Uterus (tissue), 2 donors: ENCODE data around the gene ARPC4.

Source experiments
- CTCF ChIP-seq, 4 experiments: fragments of 200-600 bp in 2 of 4; fragments of 450-650 bp in 2 of 4; sonication (generic) in 2 of 4; IDR thresholded peaks; one replicate each; pipeline ENCODE4 v1.5.1; 2016 to 2019; ENCODE audit warnings: antibody characterized with exemption in 4 of 4, mild to moderate bottlenecking in 2 of 4, moderate library complexity in 1 of 4
- POLR2A ChIP-seq, 2 donors: fragments of 450-650 bp; IDR thresholded peaks; one replicate each; pipeline ENCODE4 v1.6.1; 2016; ENCODE audit warnings: antibody characterized with exemption in 2 of 2, mild to moderate bottlenecking in 1 of 2, moderate library complexity in 1 of 2

GRCh38 chr3:9812870-9813483 lies 20.1 kb downstream of the ARPC4 start:
- no peak for TF ChIP-seq CTCF (IDR thresholded peaks at IDR 0.05)
- no peak for TF ChIP-seq POLR2A (IDR thresholded peaks at IDR 0.05)
